ENCODE data around the gene MLLT6.
"Not testable (repeated sequence)": the region's sequence is repeated elsewhere in the genome, so short reads cannot be mapped to it uniquely, and the experiment has no call there.

Gene MLLT6

GRCh38 chr17:38709104-38709820, 4.2 kb downstream of the MLLT6 start:
- DNase-seq: no peak

- no peak for DNase-seq
Observed at GRCh38 chr17:38709864-38710603, 5.0 kb downstream of the MLLT6 start.

GRCh38 chr17:38710604-38710962, 5.5 kb downstream of the MLLT6 start:
- no peak for DNase-seq

DNA sequence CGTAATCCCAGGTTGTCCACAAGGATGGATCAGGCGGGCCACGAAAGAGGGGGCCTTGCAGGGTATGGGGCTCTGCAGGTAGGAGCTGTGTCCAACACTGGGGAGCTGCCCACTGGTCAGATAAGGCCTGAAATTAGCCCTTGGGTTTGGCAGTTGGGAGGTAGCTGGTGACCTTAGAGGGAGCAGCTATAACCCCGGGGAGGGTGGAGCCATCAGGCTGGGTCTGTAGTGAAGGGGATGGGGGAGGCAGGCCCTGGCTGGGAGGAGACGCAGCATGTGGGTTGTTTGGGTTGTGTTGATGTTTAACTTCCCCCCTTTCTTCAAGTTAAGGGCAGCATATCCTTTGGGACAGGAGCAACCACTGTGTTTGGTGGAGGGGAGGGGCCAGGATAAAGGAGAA, 5.9 kb downstream of the MLLT6 start:
- DNase-seq: no peak

- no peak for DNase-seq
Observed at GRCh38 chr17:38711792-38712571, 6.9 kb downstream of the MLLT6 start.

DNA sequence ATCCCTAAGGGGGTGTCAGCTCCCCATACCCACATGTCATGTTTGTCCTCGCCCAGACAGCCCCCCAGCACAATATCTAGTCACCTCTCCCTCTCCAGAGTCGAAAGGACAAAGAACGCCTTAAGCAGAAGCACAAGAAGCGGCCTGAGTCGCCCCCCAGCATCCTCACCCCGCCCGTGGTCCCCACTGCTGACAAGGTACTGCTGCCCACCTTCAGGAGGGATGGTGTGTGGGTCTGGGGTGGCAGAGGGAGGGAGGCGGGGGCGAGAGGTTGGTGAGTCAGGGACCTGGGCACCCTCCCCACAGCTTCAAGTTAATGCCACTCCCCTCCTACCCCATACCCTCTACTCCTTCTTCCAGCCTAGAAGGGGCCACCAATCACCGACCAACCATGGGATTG, 7.5 kb downstream of the MLLT6 start:
- no peak for DNase-seq

GRCh38 chr17:38713456-38714075, 8.5 kb downstream of the MLLT6 start:
- DNase-seq: no peak

DNA sequence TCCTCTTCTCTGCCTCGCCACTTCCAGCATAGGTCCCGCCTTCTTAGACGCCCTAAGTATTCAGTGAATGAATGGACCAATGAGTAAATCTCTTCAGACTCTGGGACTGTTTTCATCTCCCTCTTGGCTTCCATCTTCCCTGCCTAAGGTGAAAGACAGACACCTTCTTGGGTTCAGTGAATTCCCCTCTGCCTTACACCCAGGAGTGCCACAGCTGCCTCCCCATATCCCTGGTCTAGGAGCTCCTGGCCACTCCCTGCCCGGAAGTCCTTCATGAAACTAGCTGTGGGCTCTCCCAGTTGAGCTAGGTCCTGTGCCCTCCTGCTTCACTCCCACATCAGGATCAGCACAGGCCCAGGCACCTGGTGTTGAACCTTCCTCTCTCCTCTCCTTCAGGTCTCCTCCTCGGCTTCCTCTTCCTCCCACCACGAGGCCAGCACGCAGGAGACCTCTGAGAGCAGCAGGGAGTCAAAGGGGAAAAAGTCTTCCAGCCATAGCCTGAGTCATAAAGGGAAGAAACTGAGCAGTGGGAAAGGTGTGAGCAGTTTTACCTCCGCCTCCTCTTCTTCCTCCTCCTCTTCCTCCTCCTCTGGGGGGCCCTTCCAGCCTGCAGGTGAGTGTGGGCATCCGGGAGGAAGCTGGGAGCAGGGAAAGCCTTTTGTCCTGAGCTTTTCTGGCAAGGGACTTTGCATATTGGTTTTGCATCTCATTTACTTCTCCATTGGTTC, 10.3 kb downstream of the MLLT6 start:
- no peak for DNase-seq

GRCh38 chr17:38716368-38717005, 11.4 kb downstream of the MLLT6 start:
- no peak for DNase-seq

GRCh38 chr17:38717139-38717745, 12.2 kb downstream of the MLLT6 start:
- no peak for DNase-seq

DNA sequence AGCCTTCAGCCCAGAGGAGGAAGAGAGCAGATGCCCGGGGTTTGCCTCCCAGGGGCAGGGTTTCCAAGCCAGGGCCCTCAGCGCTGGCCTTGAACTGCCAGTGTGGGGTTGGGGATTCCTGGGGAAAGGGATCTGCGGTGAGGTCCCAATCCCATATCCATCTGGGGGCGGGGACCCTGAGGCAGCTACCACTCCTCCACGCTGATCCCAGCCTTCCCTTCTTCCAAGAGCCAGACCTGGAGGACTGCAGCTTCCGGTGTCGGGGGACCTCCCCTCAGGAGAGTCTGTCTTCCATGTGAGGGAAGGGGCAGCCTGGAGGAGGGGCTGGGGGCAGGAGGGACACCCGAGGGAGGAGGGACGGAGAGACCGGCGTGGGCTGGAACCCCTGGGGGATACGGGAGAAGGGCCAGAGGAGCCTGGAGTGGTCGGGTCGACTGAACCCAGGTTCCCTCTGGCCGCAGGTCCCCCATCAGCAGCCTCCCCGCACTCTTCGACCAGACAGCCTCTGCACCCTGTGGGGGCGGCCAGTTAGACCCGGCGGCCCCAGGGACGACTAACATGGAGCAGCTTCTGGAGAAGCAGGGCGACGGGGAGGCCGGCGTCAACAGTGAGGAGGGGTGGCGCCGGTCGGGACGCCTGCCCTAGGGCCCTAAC, 14.3 kb downstream of the MLLT6 start:
- DNase-seq: no peak

DNA sequence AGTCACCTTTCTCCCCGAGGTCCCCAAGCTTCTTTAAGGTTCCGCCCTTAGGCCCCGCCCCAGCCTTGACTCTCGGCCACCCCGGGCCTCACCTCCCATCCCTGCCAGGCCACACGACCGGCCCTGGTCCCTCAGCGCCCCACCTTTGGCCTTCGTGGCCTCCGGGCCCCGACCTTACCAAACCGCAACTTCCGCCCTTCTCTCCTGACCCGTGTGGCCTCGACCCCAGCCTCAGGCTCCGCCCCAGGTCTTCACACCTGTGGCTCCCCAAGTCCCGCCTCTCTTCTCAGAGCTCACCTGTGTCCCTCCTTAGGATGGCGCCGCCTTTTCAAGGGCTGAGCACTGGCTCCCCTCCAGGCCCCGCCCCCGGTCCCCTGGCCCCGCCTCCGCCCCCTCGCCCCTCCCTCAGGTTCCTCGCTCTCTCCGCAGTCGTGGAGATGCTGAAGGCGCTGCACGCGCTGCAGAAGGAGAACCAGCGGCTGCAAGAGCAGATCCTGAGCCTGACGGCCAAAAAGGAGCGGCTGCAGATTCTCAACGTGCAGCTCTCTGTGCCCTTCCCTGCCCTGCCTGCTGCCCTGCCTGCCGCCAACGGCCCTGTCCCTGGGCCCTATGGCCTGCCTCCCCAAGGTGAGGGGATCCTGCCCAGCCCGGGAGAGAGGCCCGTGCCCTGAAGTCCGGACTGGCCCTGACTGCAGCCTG, 15.0 kb downstream of the MLLT6 start:
- no peak for DNase-seq

GRCh38 chr17:38720941-38721340, 15.9 kb downstream of the MLLT6 start:
- DNase-seq: no peak

DNA sequence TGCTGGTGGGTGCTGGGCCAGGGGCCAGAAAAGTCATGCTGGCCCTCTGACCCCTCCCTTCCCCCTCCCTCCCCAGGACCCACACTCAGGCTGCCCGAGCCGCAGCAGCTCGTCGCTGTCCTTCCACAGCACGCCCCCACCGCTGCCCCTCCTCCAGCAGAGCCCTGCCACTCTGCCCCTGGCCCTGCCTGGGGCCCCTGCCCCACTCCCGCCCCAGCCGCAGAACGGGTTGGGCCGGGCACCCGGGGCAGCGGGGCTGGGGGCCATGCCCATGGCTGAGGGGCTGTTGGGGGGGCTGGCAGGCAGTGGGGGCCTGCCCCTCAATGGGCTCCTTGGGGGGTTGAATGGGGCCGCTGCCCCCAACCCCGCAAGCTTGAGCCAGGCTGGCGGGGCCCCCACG, 16.7 kb downstream of the MLLT6 start:
- no peak for DNase-seq

- no peak for DNase-seq
Observed at GRCh38 chr17:38724337-38724988, 19.4 kb downstream of the MLLT6 start.

- no peak for DNase-seq
Observed at GRCh38 chr17:38725066-38725465, 20.0 kb downstream of the MLLT6 start.

DNA sequence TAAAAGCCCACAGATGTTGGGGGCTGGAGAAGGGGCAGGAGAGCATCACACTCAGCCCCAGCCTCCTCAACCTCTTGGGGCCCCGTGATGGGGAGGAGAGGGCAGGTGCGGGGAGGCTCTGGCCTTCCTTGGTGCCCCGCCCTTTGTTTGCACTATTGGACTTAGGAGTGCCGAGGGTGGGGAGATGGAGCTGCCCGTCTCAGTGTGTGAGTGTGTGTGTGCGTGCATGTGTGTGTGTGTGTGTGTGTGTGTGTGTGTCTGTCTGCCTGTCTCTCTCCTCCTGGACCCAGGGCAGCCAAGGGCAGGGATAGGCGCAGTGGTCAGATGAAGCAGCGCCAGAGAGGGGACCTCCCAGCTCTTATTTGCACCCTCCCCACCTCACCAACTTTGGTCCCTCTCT, 21.1 kb downstream of the MLLT6 start:
- DNase-seq: not testable (repeated sequence)

DNA sequence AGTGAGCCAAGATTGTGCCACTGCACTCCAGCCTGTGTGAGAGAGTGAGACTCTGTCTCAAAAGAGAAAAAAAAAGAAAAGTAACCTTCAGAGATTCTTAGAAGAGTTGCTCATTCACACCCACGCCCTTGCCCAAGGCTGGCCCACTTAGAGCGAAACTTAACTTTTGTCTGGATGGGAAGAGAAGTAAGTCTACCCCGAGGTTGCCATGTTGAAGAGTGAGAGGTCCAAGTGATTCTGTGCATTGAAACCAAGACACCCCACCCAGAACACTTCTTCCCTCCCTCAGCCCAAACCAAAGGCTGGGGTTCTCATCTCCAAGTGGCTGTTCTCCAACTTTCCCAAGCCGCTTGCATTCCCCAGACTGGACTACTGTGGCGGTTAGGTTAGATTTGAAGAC, 22.7 kb downstream of the MLLT6 start:
- no peak for DNase-seq

GRCh38 chr17:38728290-38728831, 23.3 kb downstream of the MLLT6 start:
- DNase-seq: no peak
